Peyer's patch (tissue), 4 donors: ENCODE results near the gene CARD10. TPM values are rescaled to one million over a fixed set of nuclear protein-coding genes. Genes with fewer than 3 reads are reported as not detected.

Experiments used
- DNase-seq, 3 donors: peaks; one replicate each; pipeline ENCODE4 v3.0.0-alpha.2; 2017 to 2019
- H3K27ac ChIP-seq, 4 donors: fragments of 200-600 bp; sonication (generic); one replicate each; pipeline ENCODE4 v1.5.1; 2016 to 2019
- H3K27me3 ChIP-seq, 2 donors: fragments of 200-600 bp; sonication (generic); one replicate each; pipeline ENCODE4 v1.5.1; 2019
- H3K36me3 ChIP-seq, 3 donors: fragments of 200-600 bp; sonication (generic); one replicate each; pipeline ENCODE4 v1.5.1; 2016 to 2019
- H3K4me1 ChIP-seq, 4 donors: fragments of 200-600 bp; sonication (generic); one replicate each; pipeline ENCODE4 v1.5.1; 2016 to 2019
- H3K4me3 ChIP-seq, 4 donors: fragments of 200-600 bp; sonication (generic); 1 replicate in 3 of 4; 2 replicates in 1 of 4; pipeline ENCODE4 v1.5.1; 2016 to 2019; ENCODE audit warnings: mild to moderate bottlenecking in 1 of 4
- H3K9me3 ChIP-seq, 4 donors: fragments of 200-600 bp; sonication (generic); one replicate each; pipeline ENCODE4 v1.5.1; 2016 to 2019; ENCODE audit warnings: mild to moderate bottlenecking in 1 of 4
- CTCF ChIP-seq, 6 experiments: fragments of 450-650 bp in 4 of 6; fragments of 200-600 bp in 2 of 6; sonication (generic) in 1 of 6; IDR thresholded peaks; one replicate each; pipeline ENCODE4 v1.5.1; 2017 to 2019; ENCODE audit warnings: antibody characterized with exemption in 6 of 6, mild to moderate bottlenecking in 3 of 6, moderate library complexity in 1 of 6
- POLR2A ChIP-seq, 2 donors: fragments of 450-650 bp; IDR thresholded peaks; one replicate each; pipeline ENCODE4 v1.5.1; 2017; ENCODE audit warnings: antibody characterized with exemption in 2 of 2, mild to moderate bottlenecking in 2 of 2, moderate library complexity in 2 of 2
- total RNA-seq, 4 donors: library from RNA; depleted of rRNA; stranded (reverse); fragments of >200 nt; gene quantifications; one replicate each; pipeline ENCODE4 v1.1.0, GENCODE V29; 2016

CARD10 gene
- total RNA-seq, 4 donors from 2014 or later: 74.3 to 142 (median 123) TPM

- H3K9me3 ChIP-seq: no peaks in the 10 kb centered on the region
- TF ChIP-seq CTCF (IDR thresholded peaks at IDR 0.05) (no peak), POLR2A (IDR thresholded peaks at IDR 0.05) (no peak)
- no peaks in the 10 kb centered on the region for H3K27me3 ChIP-seq
Observed at GRCh38 chr22:37487571-37487970, 31.6 kb downstream of the CARD10 start.

GRCh38 chr22:37487129-37487528 is 32.1 kb downstream of the CARD10 start:
- DNase-seq: no peak
- Histone ChIP-seq H3K4me3 (no peak overlapping the region), H3K36me3 (peaks cover 0 to 22% (median 0%) of the 10 kb centered on the region in 3 donors), H3K27ac (peak overlapping the region; percentile 75 to 96 (median 84)), H3K9me3 (no peaks in the 10 kb centered on the region), H3K4me1 (peaks cover 0 to 26% (median 8%) of the 10 kb centered on the region in 4 donors), H3K27me3 (no peaks in the 10 kb centered on the region)
- TF ChIP-seq CTCF (IDR thresholded peaks at IDR 0.05) (no peak), POLR2A (IDR thresholded peaks at IDR 0.05) (no peak)

More at GRCh38 chr22:37487571-37487970, 31.6 kb downstream of the CARD10 start:
- H3K36me3 ChIP-seq: peaks cover 0 to 26% (median 0%) of the 10 kb centered on the region in 3 donors
- H3K27ac ChIP-seq: no peak overlapping the region
- peaks cover 0 to 26% (median 8%) of the 10 kb centered on the region in 4 donors for H3K4me1 ChIP-seq
- no peak overlapping the region for H3K4me3 ChIP-seq
- no peak for DNase-seq

GRCh38 chr22:37486224-37486845 is 32.9 kb downstream of the CARD10 start, which contains the start of gene MFNG:
Gene MFNG (minus strand): TSS chr22:37486384. CDS start chr22:37486177, 207 bp downstream.
- Histone ChIP-seq H3K9me3 (no peaks in the 10 kb centered on the region), H3K36me3 (peaks cover 0 to 18% (median 0%) of the 10 kb centered on the region in 3 donors), H3K4me1 (peaks cover 0 to 26% (median 8%) of the 10 kb centered on the region in 4 donors), H3K27ac (peak within 1 kb of the TSS; percentile 75 to 96 (median 84)), H3K4me3 (peak within 1 kb of the TSS; percentile 41 to 63 (median 52)), H3K27me3 (no peaks in the 10 kb centered on the region)
- TF ChIP-seq CTCF (IDR thresholded peaks at IDR 0.05) (peak in 2 of 6 experiments; percentile 4 to 17), POLR2A (IDR thresholded peaks at IDR 0.05) (no peak)
- DNase-seq: peak; percentile 81 to 91 (median 86)

GRCh38 chr22:37485395-37486223 is 33.6 kb downstream of the CARD10 start:
- Histone ChIP-seq H3K9me3 (no peaks in the 10 kb centered on the region), H3K27me3 (no peaks in the 10 kb centered on the region), H3K4me3 (peak overlapping the region; percentile 41 to 63 (median 52)), H3K27ac (peak overlapping the region; percentile 75 to 96 (median 84)), H3K36me3 (peaks cover 0 to 11% (median 0%) of the 10 kb centered on the region in 3 donors), H3K4me1 (peaks cover 0 to 26% (median 8%) of the 10 kb centered on the region in 4 donors)
- peak; percentile 39 to 55 (median 51) for DNase-seq
- no peak for TF ChIP-seq CTCF (IDR thresholded peaks at IDR 0.05)
- no peak for TF ChIP-seq POLR2A (IDR thresholded peaks at IDR 0.05)

- Histone ChIP-seq H3K36me3 (peaks cover 0 to 4% (median 0%) of the 10 kb centered on the region in 3 donors), H3K27me3 (no peaks in the 10 kb centered on the region), H3K9me3 (no peaks in the 10 kb centered on the region), H3K27ac (peak overlapping the region; percentile 75 to 96 (median 84)), H3K4me3 (peak overlapping the region; percentile 41 to 63 (median 52)), H3K4me1 (peaks cover 0 to 26% (median 8%) of the 10 kb centered on the region in 4 donors)
- DNase-seq: peak; percentile 63 to 98 (median 97)
- no peak for TF ChIP-seq CTCF (IDR thresholded peaks at IDR 0.05)
- no peak for TF ChIP-seq POLR2A (IDR thresholded peaks at IDR 0.05)
Observed at GRCh38 chr22:37484480-37485394, 34.5 kb downstream of the CARD10 start.
